Measurements from ENCODE around the gene PAFAH1B1. TPM values are rescaled to one million over a fixed set of nuclear protein-coding genes. Genes with fewer than 3 reads are reported as not detected.
"Not testable (repeated sequence)": the region's sequence is repeated elsewhere in the genome, so short reads cannot be mapped to it uniquely, and the experiment has no call there.

Gene PAFAH1B1
- polyA plus RNA-seq, 6 donors from 2014 or later = 9.0 to 16.2 (median 12.2) TPM

GRCh38 chr17:2609091-2609490 is 15.6 kb downstream of the PAFAH1B1 start:
- H3K27ac Mint-ChIP-seq = peak overlapping the region in 4 of 6 donors; percentile 35 to 75 (median 52)

GRCh38 chr17:2610195-2611175 is 17.0 kb downstream of the PAFAH1B1 start:
- Mint-ChIP-seq H3K36me3 (peaks cover 0 to 4% of the 10 kb centered on the region in 2 donors), H3K4me3 (no peak overlapping the region), H3K4me1 (peaks cover 29 to 69% (median 56%) of the 10 kb centered on the region in 3 donors), H3K9me3 (no peaks in the 10 kb centered on the region), H3K27ac (peak overlapping the region in 2 of 6 donors; percentile 11 to 39), H3K27me3 (no peaks in the 10 kb centered on the region)
- ATAC-seq (ENCODE audit: low read depth in 2 of 2) (no peak), DNase-seq (no peak)

More at GRCh38 chr17:2609091-2609490, 15.6 kb downstream of the PAFAH1B1 start:
- Mint-ChIP-seq H3K36me3 (peaks cover 0 to 4% of the 10 kb centered on the region in 2 donors), H3K27me3 (no peaks in the 10 kb centered on the region), H3K4me3 (peak overlapping the region in 2 of 8 donors; percentile 9 to 15), H3K9me3 (no peaks in the 10 kb centered on the region), H3K4me1 (peaks cover 34 to 75% (median 64%) of the 10 kb centered on the region in 3 donors)
- DNase-seq = no peak
- no peak for ATAC-seq (ENCODE audit: low read depth in 2 of 2)

DNA sequence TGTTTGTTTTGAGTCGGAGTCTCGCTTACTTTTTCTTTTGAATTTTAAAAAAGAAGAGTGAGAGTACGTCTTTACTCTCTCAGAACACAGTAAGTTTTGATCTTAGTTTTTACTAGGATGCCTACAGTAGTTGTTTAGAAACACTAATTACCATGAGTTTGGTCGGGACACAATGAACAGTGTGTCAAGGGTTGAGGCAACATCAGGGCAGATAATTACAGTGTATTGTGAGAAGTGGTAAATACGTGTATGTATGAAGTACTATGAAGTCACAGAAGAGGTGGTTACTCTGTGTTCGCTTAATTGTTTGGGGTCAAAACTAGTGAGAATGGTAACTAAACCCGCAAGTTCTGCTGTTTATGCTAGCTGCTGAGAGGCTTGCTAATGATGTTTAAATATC is 18.2 kb downstream of the PAFAH1B1 start:
- Mint-ChIP-seq H3K9me3 (no peaks in the 10 kb centered on the region), H3K27ac (peak overlapping the region in 1 of 6 donors; percentile 63), H3K27me3 (no peaks in the 10 kb centered on the region), H3K36me3 (no peaks in the 10 kb centered on the region), H3K4me1 (peaks cover 34 to 71% (median 61%) of the 10 kb centered on the region in 3 donors), H3K4me3 (no peak overlapping the region)
- ATAC-seq (ENCODE audit: low read depth in 2 of 2) (no peak), DNase-seq (no peak)

- no peak for DNase-seq
- Mint-ChIP-seq H3K4me1 (peaks cover 32 to 70% (median 60%) of the 10 kb centered on the region in 3 donors), H3K27ac (peak overlapping the region in 2 of 6 donors; percentile 33 to 59), H3K4me3 (no peak overlapping the region), H3K27me3 (no peaks in the 10 kb centered on the region), H3K36me3 (no peaks in the 10 kb centered on the region), H3K9me3 (no peaks in the 10 kb centered on the region)
- ATAC-seq (ENCODE audit: low read depth in 2 of 2) = no peak
Observed at GRCh38 chr17:2612630-2613029, 19.2 kb downstream of the PAFAH1B1 start.

GRCh38 chr17:2613089-2613808 is 19.8 kb downstream of the PAFAH1B1 start:
- DNase-seq = no peak
- no peak overlapping the region for H3K4me3 Mint-ChIP-seq

GRCh38 chr17:2615882-2616281 is 22.4 kb downstream of the PAFAH1B1 start:
- H3K27ac Mint-ChIP-seq = peak overlapping the region in 2 of 6 donors; percentile 1 to 78
- no peaks in the 10 kb centered on the region for H3K36me3 Mint-ChIP-seq
- no peaks in the 10 kb centered on the region for H3K9me3 Mint-ChIP-seq
- no peaks in the 10 kb centered on the region for H3K27me3 Mint-ChIP-seq
- ATAC-seq (ENCODE audit: low read depth in 2 of 2) (no peak), DNase-seq (no peak)
- H3K4me1 Mint-ChIP-seq = peaks cover 18 to 53% (median 36%) of the 10 kb centered on the region in 3 donors
- no peak overlapping the region for H3K4me3 Mint-ChIP-seq

More at GRCh38 chr17:2613089-2613808, 19.8 kb downstream of the PAFAH1B1 start:
- no peaks in the 10 kb centered on the region for H3K9me3 Mint-ChIP-seq
- H3K36me3 Mint-ChIP-seq = no peaks in the 10 kb centered on the region
- H3K27ac Mint-ChIP-seq = no peak overlapping the region
- no peaks in the 10 kb centered on the region for H3K27me3 Mint-ChIP-seq
- ATAC-seq (ENCODE audit: low read depth in 2 of 2) = no peak
- peaks cover 30 to 69% (median 60%) of the 10 kb centered on the region in 3 donors for H3K4me1 Mint-ChIP-seq

GRCh38 chr17:2621241-2621640 is 27.8 kb downstream of the PAFAH1B1 start:
- Mint-ChIP-seq H3K9me3 (no peaks in the 10 kb centered on the region), H3K4me3 (peak overlapping the region in 1 of 8 donors; percentile 42), H3K27me3 (no peaks in the 10 kb centered on the region), H3K4me1 (peaks cover 28 to 70% (median 51%) of the 10 kb centered on the region in 3 donors), H3K36me3 (no peaks in the 10 kb centered on the region), H3K27ac (peak overlapping the region in 2 of 6 donors; percentile 42 to 76)
- DNase-seq (no peak), ATAC-seq (ENCODE audit: low read depth in 2 of 2) (no peak)

GRCh38 chr17:2621951-2622405 is 28.5 kb downstream of the PAFAH1B1 start:
- H3K4me3 Mint-ChIP-seq = peak overlapping the region in 1 of 8 donors; percentile 0
- not testable (repeated sequence) for DNase-seq; H3K36me3 Mint-ChIP-seq; ATAC-seq (ENCODE audit: low read depth in 2 of 2); H3K9me3 Mint-ChIP-seq; H3K27me3 Mint-ChIP-seq
- H3K27ac Mint-ChIP-seq = peak overlapping the region in 2 of 6 donors; percentile 2 to 50
- H3K4me1 Mint-ChIP-seq = peaks cover 30 to 69% (median 51%) of the 10 kb centered on the region in 3 donors

DNA sequence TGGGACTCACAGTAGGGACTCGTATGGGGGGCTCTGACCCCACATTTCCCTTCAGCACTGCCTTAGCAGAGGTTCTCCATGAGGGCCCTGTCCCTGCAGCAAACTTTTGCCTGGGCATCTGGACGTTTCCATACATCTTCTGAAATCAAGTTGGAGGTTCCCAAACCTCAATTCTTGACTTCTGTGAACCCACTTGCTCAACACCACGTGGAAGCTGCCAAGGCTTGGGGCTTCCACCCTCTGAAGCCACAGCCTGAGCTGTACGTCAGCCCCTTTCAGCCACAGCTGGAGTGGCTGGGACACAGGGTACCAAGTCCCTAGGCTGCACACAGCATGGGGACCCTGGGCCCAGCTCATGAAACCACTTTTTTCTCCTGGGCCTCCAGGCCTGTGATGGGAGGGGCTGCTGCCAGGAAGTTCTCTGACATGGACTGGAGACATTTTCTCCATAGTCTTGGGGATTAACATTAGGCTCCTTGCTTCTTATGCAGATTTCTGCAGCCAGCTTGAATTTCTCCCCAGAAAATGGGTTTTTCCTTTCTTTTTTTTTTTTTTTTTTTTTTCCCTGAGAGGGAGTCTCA is 29.4 kb downstream of the PAFAH1B1 start:
- not testable (repeated sequence) for ATAC-seq (ENCODE audit: low read depth in 2 of 2); DNase-seq; H3K27me3 Mint-ChIP-seq; H3K36me3 Mint-ChIP-seq
- Mint-ChIP-seq H3K4me3 (peak overlapping the region in 3 of 8 donors; percentile 38 to 65 (median 41)), H3K27ac (peak overlapping the region in 2 of 6 donors; percentile 52 to 76), H3K4me1 (peaks cover 37 to 71% (median 52%) of the 10 kb centered on the region in 3 donors), H3K9me3 (peaks cover 0 to 11% (median 2%) of the 10 kb centered on the region in 7 donors)

DNA sequence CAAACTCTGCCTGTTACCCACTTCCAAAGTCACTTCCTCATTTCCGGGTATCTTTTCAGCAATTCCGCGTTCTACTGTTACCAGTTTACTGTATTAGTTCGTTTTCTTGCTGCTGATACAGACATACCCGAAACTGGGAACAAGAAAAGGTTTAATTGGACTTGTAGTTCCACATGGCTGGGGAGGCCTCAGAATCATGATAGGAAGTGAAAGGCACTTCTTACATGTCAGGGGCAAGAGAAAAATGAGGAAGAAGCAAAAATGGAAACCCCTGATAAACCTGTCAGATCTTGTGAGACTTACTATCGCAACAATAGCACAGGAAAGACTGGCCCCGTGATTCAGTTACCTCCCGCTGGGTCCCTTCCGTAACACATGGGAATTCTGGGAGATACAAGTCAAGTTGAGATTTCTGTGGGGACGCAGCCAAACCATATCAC is 30.9 kb downstream of the PAFAH1B1 start:
- H3K27ac Mint-ChIP-seq = peak overlapping the region; percentile 31 to 96 (median 62)
- peaks cover 50 to 83% (median 67%) of the 10 kb centered on the region in 3 donors for H3K4me1 Mint-ChIP-seq
- peaks cover 0 to 4% of the 10 kb centered on the region in 2 donors for H3K36me3 Mint-ChIP-seq
- ATAC-seq (ENCODE audit: low read depth in 2 of 2) (peak; percentile 88 to 91), DNase-seq (peak; percentile 77)
- no peaks in the 10 kb centered on the region for H3K27me3 Mint-ChIP-seq
- peaks cover 5 to 26% (median 11%) of the 10 kb centered on the region in 7 donors for H3K9me3 Mint-ChIP-seq
- H3K4me3 Mint-ChIP-seq = peak overlapping the region; percentile 11 to 80 (median 71)

GRCh38 chr17:2626626-2627219 is 33.3 kb downstream of the PAFAH1B1 start:
- H3K27me3 Mint-ChIP-seq; ATAC-seq (ENCODE audit: low read depth in 2 of 2): not testable (repeated sequence)

GRCh38 chr17:2628922-2629321 is 35.5 kb downstream of the PAFAH1B1 start:
- Mint-ChIP-seq H3K36me3 (peaks cover 4 to 11% of the 10 kb centered on the region in 2 donors), H3K27ac (peak overlapping the region; percentile 48 to 95 (median 78)), H3K4me1 (peaks cover 73 to 92% (median 84%) of the 10 kb centered on the region in 3 donors), H3K4me3 (peak overlapping the region; percentile 12 to 86 (median 62)), H3K9me3 (peaks cover 5 to 39% (median 26%) of the 10 kb centered on the region in 7 donors)
- not testable (repeated sequence) for H3K27me3 Mint-ChIP-seq; ATAC-seq (ENCODE audit: low read depth in 2 of 2)
- DNase-seq = peak; percentile 43

More at GRCh38 chr17:2626626-2627219, 33.3 kb downstream of the PAFAH1B1 start:
- DNase-seq = not testable (repeated sequence)
- Mint-ChIP-seq H3K36me3 (peaks cover 4 to 11% of the 10 kb centered on the region in 2 donors), H3K27ac (peak overlapping the region in 3 of 6 donors; percentile 28 to 87 (median 76)), H3K9me3 (peaks cover 5 to 39% (median 26%) of the 10 kb centered on the region in 7 donors), H3K4me3 (peak overlapping the region in 2 of 8 donors; percentile 6 to 14), H3K4me1 (peaks cover 65 to 95% (median 82%) of the 10 kb centered on the region in 3 donors)
